Measurements from ENCODE around the gene ITM2C. TPM values are rescaled to one million over a fixed set of nuclear protein-coding genes. Genes with fewer than 3 reads are reported as not detected.

The ITM2C gene
- total and polyA plus RNA-seq, 2 donors (not counting 1 experiment from before 2014, with no cell fraction given), result 36.9 to 62.8 TPM

- H3K36me3 ChIP-seq (replicated peaks in 1 of 2; ENCODE audit: control extremely low read depth in 1 of 2, control insufficient read depth in 1 of 2, extremely low read depth in 1 of 2, insufficient read depth in 2 of 2, low read length in 1 of 2), result no peaks in the 10 kb centered on the region
- H3K9ac ChIP-seq (ENCODE audit: low read length), result peak overlapping the region; percentile 78
- TF ChIP-seq EZH2 (IDR thresholded peaks at IDR 0.05; ENCODE audit: borderline replicate concordance, insufficient read depth, low read depth, low read length, poor library complexity, severe bottlenecking) (no peak), CTCF (IDR thresholded peaks at IDR 0.05) (no peak)
- no peaks in the 10 kb centered on the region for H3K27me3 ChIP-seq (replicated peaks in 1 of 4; ENCODE audit: control extremely low read depth in 1 of 4, control insufficient read depth in 3 of 4, insufficient read depth in 4 of 4, low read length in 3 of 4)
- peak overlapping the region; percentile 89 for H2AFZ ChIP-seq (ENCODE audit: insufficient read depth, low read depth, low read length, poor library complexity, severe bottlenecking)
- peaks cover 0 to 16% (median 0%) of the 10 kb centered on the region in 3 donors for H3K9me3 ChIP-seq (ENCODE audit: control extremely low read depth in 1 of 3, control insufficient read depth in 2 of 3, insufficient read depth in 1 of 3, low read length in 2 of 3)
- H3K4me1 ChIP-seq (ENCODE audit: control insufficient read depth in 2 of 2, insufficient read depth in 2 of 2, low read length in 2 of 2), result peaks cover 40 to 54% of the 10 kb centered on the region in 2 donors
- Mint-ChIP-seq H3K27me3 (peaks cover 7% of the 10 kb centered on the region), H3K4me1 (peaks cover 56% of the 10 kb centered on the region), H3K27ac (peak overlapping the region; percentile 74), H3K4me3 (peak overlapping the region; percentile 90), H3K9me3 (ENCODE audit: insufficient read depth) (peaks cover 2% of the 10 kb centered on the region)
- intact Hi-C loops (cut with micrococcal nuclease), result loop anchor here (1.0 to 2.0 kb wide), 2 partner anchors 15 to 49 kb away; no protein-coding TSS in a partner anchor
- ChIA-PET POLR2A (interaction anchor here (0.9 to 1.1 kb wide), 3 partner anchors 10 to 14 kb away, joined by 3 to 4 read pairs (median 3); no protein-coding TSS in a partner anchor), CTCF (interaction anchor here (0.6 to 5.5 kb wide), 9 partner anchors 9 to 123 kb away, joined by 3 to 40 read pairs (median 5); no protein-coding TSS in a partner anchor)
- H3K79me2 ChIP-seq (ENCODE audit: control insufficient read depth, insufficient read depth, low read length), result peaks cover 30% of the 10 kb centered on the region
- peak overlapping the region; percentile 99 for H3K4me2 ChIP-seq (replicated peaks; ENCODE audit: low read depth, low read length, poor library complexity, severe bottlenecking)
- peak overlapping the region; percentile 22 to 83 (median 65) for H3K4me3 ChIP-seq (ENCODE audit: control extremely low read depth in 1 of 5, extremely low read depth in 1 of 5, insufficient read depth in 1 of 5, low read depth in 2 of 5, low read length in 4 of 5)
- peak overlapping the region; percentile 25 to 39 for H3K27ac ChIP-seq (ENCODE audit: low read length in 2 of 2)
- DNase-seq (no peak), ATAC-seq (ENCODE audit: low read depth) (no peak)
- 51% methylated on average over 15 of the region's 18 CpGs for WGBS (ENCODE audit: insufficient coverage)
- H4K20me1 ChIP-seq (ENCODE audit: control insufficient read depth, insufficient read depth, low read length, poor library complexity, severe bottlenecking), result peaks cover 5% of the 10 kb centered on the region
These were observed 579 bp upstream of the ITM2C start for GRCh38 chr2:230864122-230864604.

- H3K27me3 Mint-ChIP-seq, result peaks cover 7% of the 10 kb centered on the region
- ATAC-seq (ENCODE audit: low read depth) (no peak), DNase-seq (no peak)
- Histone ChIP-seq H3K27ac (ENCODE audit: low read length in 2 of 2) (peak overlapping the region; percentile 21 to 63), H3K9ac (ENCODE audit: low read length) (peak overlapping the region; percentile 78), H3K27me3 (replicated peaks in 1 of 4; ENCODE audit: control extremely low read depth in 1 of 4, control insufficient read depth in 3 of 4, insufficient read depth in 4 of 4, low read length in 3 of 4) (no peaks in the 10 kb centered on the region), H4K20me1 (ENCODE audit: control insufficient read depth, insufficient read depth, low read length, poor library complexity, severe bottlenecking) (peaks cover 5% of the 10 kb centered on the region), H3K4me2 (replicated peaks; ENCODE audit: low read depth, low read length, poor library complexity, severe bottlenecking) (peak overlapping the region; percentile 99), H3K4me1 (ENCODE audit: control insufficient read depth in 2 of 2, insufficient read depth in 2 of 2, low read length in 2 of 2) (peaks cover 52 to 65% of the 10 kb centered on the region in 2 donors), H3K36me3 (replicated peaks in 1 of 2; ENCODE audit: control extremely low read depth in 1 of 2, control insufficient read depth in 1 of 2, extremely low read depth in 1 of 2, insufficient read depth in 2 of 2, low read length in 1 of 2) (no peaks in the 10 kb centered on the region), H3K79me2 (ENCODE audit: control insufficient read depth, insufficient read depth, low read length) (peaks cover 42% of the 10 kb centered on the region), H3K9me3 (ENCODE audit: control extremely low read depth in 1 of 3, control insufficient read depth in 2 of 3, insufficient read depth in 1 of 3, low read length in 2 of 3) (peaks cover 0 to 16% (median 0%) of the 10 kb centered on the region in 3 donors), H3K4me3 (ENCODE audit: control extremely low read depth in 1 of 5, extremely low read depth in 1 of 5, insufficient read depth in 1 of 5, low read depth in 2 of 5, low read length in 4 of 5) (peak overlapping the region; percentile 41 to 83 (median 65)), H2AFZ (ENCODE audit: insufficient read depth, low read depth, low read length, poor library complexity, severe bottlenecking) (peak overlapping the region; percentile 89)
- intact Hi-C loops (cut with micrococcal nuclease), result loop anchor here (1.0 to 2.0 kb wide), 2 partner anchors 8 to 17 kb away; no protein-coding TSS in a partner anchor
- H3K27ac Mint-ChIP-seq, result peak overlapping the region; percentile 78
- 2% methylated on average over 24 of the region's 24 CpGs for WGBS (ENCODE audit: insufficient coverage)
- ChIA-PET POLR2A (interaction anchor here (0.9 to 1.1 kb wide), 3 partner anchors 8 to 13 kb away, joined by 3 to 4 read pairs (median 3); no protein-coding TSS in a partner anchor), CTCF (interaction anchor here (0.7 to 5.5 kb wide), 9 partner anchors 8 to 122 kb away, joined by 3 to 40 read pairs (median 6); no protein-coding TSS in a partner anchor)
- no peak for TF ChIP-seq CTCF (IDR thresholded peaks at IDR 0.05)
- no peak for TF ChIP-seq EZH2 (IDR thresholded peaks at IDR 0.05; ENCODE audit: borderline replicate concordance, insufficient read depth, low read depth, low read length, poor library complexity, severe bottlenecking)
- H3K4me1 Mint-ChIP-seq, result peaks cover 61% of the 10 kb centered on the region
- H3K9me3 Mint-ChIP-seq (ENCODE audit: insufficient read depth), result no peaks in the 10 kb centered on the region
- peak overlapping the region; percentile 90 for H3K4me3 Mint-ChIP-seq
These were observed 594 bp downstream of the ITM2C start for GRCh38 chr2:230865307-230865765.
